ENCODE measurements around the gene CEP112. TPM values are rescaled to one million over a fixed set of nuclear protein-coding genes. Genes with fewer than 3 reads are reported as not detected.
A peak's percentile ranks its signal among the peaks of the same experiment; 100 is the strongest.

The CEP112 gene
- total and polyA plus RNA-seq, 2 of the 13 experiments (the other 11 are each of a cell fraction or from before 2014, with no cell fraction given): 1.2 to 3.4 TPM

- Histone ChIP-seq H3K4me1 (ENCODE audit: insufficient read depth, low read length) (peaks cover 53% of the 10 kb centered on the region), H3K79me2 (ENCODE audit: insufficient read depth, low read length) (no peaks in the 10 kb centered on the region), H3K27ac (ENCODE audit: extremely low read length, insufficient read depth, low read length) (no peak overlapping the region), H3K4me2 (ENCODE audit: low read depth, low read length) (no peak overlapping the region), H3K4me3 (replicated peaks in 1 of 3; ENCODE audit: insufficient read depth in 1 of 3, low read depth in 2 of 3, low read length in 3 of 3) (no peak overlapping the region), H2AFZ (ENCODE audit: low read length) (no peak overlapping the region), H3K9ac (ENCODE audit: insufficient read depth, low read depth, low read length) (no peak overlapping the region), H3K27me3 (ENCODE audit: control insufficient read depth in 1 of 2, insufficient read depth in 2 of 2, low read length in 2 of 2) (no peaks in the 10 kb centered on the region), H4K20me1 (ENCODE audit: insufficient read depth, low read length) (no peaks in the 10 kb centered on the region), H3K9me3 (ENCODE audit: low read length) (no peaks in the 10 kb centered on the region), H3K36me3 (replicated peaks in 1 of 2; ENCODE audit: control insufficient read depth in 1 of 2, insufficient read depth in 2 of 2, low read length in 2 of 2) (no peaks in the 10 kb centered on the region)
- ATAC-seq: no peak
- peak; percentile 63 for DNase-seq (ENCODE audit: low spot score)
- CTCF ChIA-PET (ENCODE audit: low intra/inter-chr PET ratio, low total read pairs): no interaction called here
- intact Hi-C loops (cut with micrococcal nuclease; ENCODE audit: unreplicated experiment): loop anchor here (10.0 kb wide), 1 partner anchor 62 kb away; no protein-coding TSS in a partner anchor
- no peak for FAIRE-seq
- in situ Hi-C loops (cut with HindIII; ENCODE audit: extremely low pct_ligation_motif_present, low pct_unique_long_range_greater_than_20kb): no loop called here
- BruUV-seq (replicated peaks): no TSS peak
- POLR2A ChIA-PET: interaction anchor here (1.2 to 1.6 kb wide), 2 partner anchors 86 to 200 kb away, joined by 3 read pairs; no protein-coding TSS in a partner anchor
- TF ChIP-seq ARID5B (CRISPR knock-in tag; IDR thresholded peaks at IDR 0.05) (peak; percentile 41; the same call in 1 of the 2 replicates), TFE3 (CRISPR knock-in tag; IDR thresholded peaks at IDR 0.05) (no peak), POGZ (CRISPR knock-in tag; IDR thresholded peaks at IDR 0.05) (0 out of 2 replicates have a peak, but pooled peaks have one; percentile 28), HNF4A (CRISPR knock-in tag; IDR thresholded peaks at IDR 0.05) (0 out of 2 replicates have a peak, but pooled peaks have one; percentile 7), ZFP91 (CRISPR knock-in tag; IDR thresholded peaks at IDR 0.05; ENCODE audit: borderline replicate concordance) (no peak), ZNF264 (CRISPR knock-in tag; IDR thresholded peaks at IDR 0.05) (peak; percentile 99), ZSCAN29 (CRISPR knock-in tag; conservative IDR thresholded peaks at IDR 0.05) (no peak), FOSL2 (CRISPR knock-in tag; IDR thresholded peaks at IDR 0.05) (0 out of 2 replicates have a peak, but pooled peaks have one; percentile 8), TEAD3 (CRISPR knock-in tag; optimal IDR thresholded peaks at IDR 0.05; ENCODE audit: borderline replicate concordance) (peak; percentile 37), FOXJ3 (CRISPR knock-in tag; IDR thresholded peaks at IDR 0.05; ENCODE audit: borderline replicate concordance) (no peak), ATF7 (IDR thresholded peaks at IDR 0.05) (peak; percentile 52; the same call in 1 of the 2 replicates), ATF7 (CRISPR knock-in tag; IDR thresholded peaks at IDR 0.05) (no peak), PATZ1 (CRISPR knock-in tag; IDR thresholded peaks at IDR 0.05) (0 out of 2 replicates have a peak, but pooled peaks have one; percentile 20), CEBPB (IDR thresholded peaks at IDR 0.05; ENCODE audit: borderline replicate concordance, low read depth, low read length) (peak; percentile 61; the same call in 1 of the 2 replicates), BCL6 (CRISPR knock-in tag; IDR thresholded peaks at IDR 0.05) (peak; percentile 16; the same call in 1 of the 2 replicates), ZNF232 (CRISPR knock-in tag; IDR thresholded peaks at IDR 0.05; ENCODE audit: borderline replicate concordance) (no peak), CEBPG (CRISPR knock-in tag; IDR thresholded peaks at IDR 0.05) (peak; percentile 48; the same call in 1 of the 2 replicates)
Measured at GRCh38 chr17:65756760-65757159, 435.2 kb downstream of the CEP112 start.

Measured in HepG2 (cell line).